H1 (cell line): Measurements from ENCODE around the gene MRPL1. TPM values are rescaled to one million over a fixed set of nuclear protein-coding genes. Genes with fewer than 3 reads are reported as not detected.

Experiments used
- CTCF ChIA-PET: fragments of 300-600 bp; sonication (Branson Sonifier 250); formaldehyde crosslinking; loops from one replicate; lab custom pipeline; 2021; ENCODE audit not compliant: partially characterized antibody; lab: Charles Lee
- POLR2A ChIA-PET: fragments of 300-600 bp; sonication (Branson Sonifier 250); formaldehyde crosslinking; loops from one replicate; lab custom pipeline; 2021; ENCODE audit warnings: inconsistent platforms; ENCODE audit not compliant: partially characterized antibody; lab: Charles Lee
- DNase-seq, 2 experiments: peaks; one replicate each; pipeline versions ENCODE4 v3.0.0 to v3.0.0-alpha.2; 2010 to 2022; ENCODE audit warnings: low spot score in 2 of 2, low read depth in 1 of 2, mixed read lengths in 1 of 2
- FAIRE-seq: peaks from 2 replicates; lab custom pipeline; 2011; peaks lifted over from hg19 to GRCh38; lab: Jason Lieb, UNC
- H2AFZ ChIP-seq: 2 replicates; pipeline ENCODE4 v1.8.1; 2012; ENCODE audit warnings: low read length, inconsistent platforms
- H2AK5ac ChIP-seq: 2 replicates; pipeline ENCODE4 v1.6.1; 2013; ENCODE audit warnings: low read depth, low read length
- H2BK120ac ChIP-seq: replicated peaks from 2 replicates; pipeline ENCODE3; 2013; ENCODE audit warnings: low read depth, low read length, inconsistent platforms
- H2BK12ac ChIP-seq: 2 replicates; pipeline ENCODE4 v1.6.1; 2013; ENCODE audit warnings: low read depth, low read length
- H2BK15ac ChIP-seq: 2 replicates; pipeline ENCODE4 v1.6.1; 2013; ENCODE audit warnings: low read length
- H2BK20ac ChIP-seq: 2 replicates; pipeline ENCODE4 v1.6.1; 2013; ENCODE audit warnings: low read length
- H2BK5ac ChIP-seq: 2 replicates; pipeline ENCODE4 v1.6.1; 2013; ENCODE audit warnings: low read depth, low read length
- H3K14ac ChIP-seq: 2 replicates; pipeline ENCODE4 v1.6.1; 2013; ENCODE audit warnings: inconsistent platforms; ENCODE audit not compliant: insufficient read length
- H3K18ac ChIP-seq: 2 replicates; pipeline ENCODE4 v1.6.1; 2013; ENCODE audit warnings: low read length; ENCODE audit errors: extremely low read depth
- H3K23ac ChIP-seq: 2 replicates; pipeline ENCODE4 v1.6.1; 2013; ENCODE audit warnings: inconsistent platforms; ENCODE audit not compliant: insufficient read length
- H3K23me2 ChIP-seq: 2 replicates; pipeline ENCODE4 v1.6.1; 2013; ENCODE audit warnings: low read depth, low read length
- H3K27ac ChIP-seq: 2 replicates; pipeline ENCODE4 v1.6.1; 2011; ENCODE audit warnings: low read depth, low read length, inconsistent platforms
- H3K27me3 ChIP-seq, 4 experiments: replicated peaks in 1 of 4; 1 replicate in 1 of 4; 2 replicates in 3 of 4; pipeline versions ENCODE4 v1.6.1 to v1.8.1; 2011 to 2013; ENCODE audit warnings: low read length in 3 of 4, mild to moderate bottlenecking in 3 of 4, inconsistent platforms in 2 of 4, mixed read lengths in 2 of 4, moderate library complexity in 1 of 4; ENCODE audit not compliant: control insufficient read depth in 3 of 4, insufficient read depth in 3 of 4; ENCODE audit errors: extremely low read depth in 1 of 4
- H3K36me3 ChIP-seq, 4 experiments: 2 replicates each; pipeline versions ENCODE4 v1.6.1 to v1.8.1; 2011 to 2013; ENCODE audit warnings: mild to moderate bottlenecking in 4 of 4, low read length in 3 of 4, moderate library complexity in 2 of 4, control low read depth in 1 of 4, inconsistent platforms in 1 of 4; ENCODE audit not compliant: insufficient read depth in 4 of 4, control insufficient read depth in 2 of 4
- H3K4ac ChIP-seq: replicated peaks from 2 replicates; pipeline ENCODE3; 2013; ENCODE audit warnings: low read length, low read depth, mixed read lengths, inconsistent platforms; ENCODE audit not compliant: insufficient read length
- H3K4me1 ChIP-seq, 4 experiments: replicated peaks in 1 of 4; 1 replicate in 1 of 4; 2 replicates in 3 of 4; pipeline versions ENCODE4 v1.6.1 to v1.8.1; 2011 to 2013; ENCODE audit warnings: low read length in 3 of 4, inconsistent platforms in 2 of 4, mixed read lengths in 1 of 4; ENCODE audit not compliant: insufficient read depth in 4 of 4, control insufficient read depth in 3 of 4
- H3K4me2 ChIP-seq, 2 experiments: 2 replicates each; pipeline versions ENCODE4 v1.6.1 to v1.8.1; 2011 to 2013; ENCODE audit warnings: low read depth in 2 of 2, low read length in 2 of 2, control low read depth in 1 of 2, inconsistent platforms in 1 of 2, mild to moderate bottlenecking in 1 of 2; ENCODE audit not compliant: insufficient read depth in 1 of 2
- H3K4me3 ChIP-seq, 4 experiments: fragments of 200-600, 300-600 bp in 1 of 4; sonication (generic), shearing (Covaris generic), sonication (Bioruptor Twin) in 1 of 4; 2 replicates each; pipeline versions ENCODE4 v1.5.1 to v1.8.1; 2011 to 2016; ENCODE audit warnings: low read length in 4 of 4, low read depth in 3 of 4, control low read depth in 2 of 4, inconsistent platforms in 2 of 4, mild to moderate bottlenecking in 2 of 4, mixed read lengths in 1 of 4, moderate library complexity in 1 of 4; ENCODE audit not compliant: insufficient read depth in 2 of 4; ENCODE audit errors: extremely low read depth in 1 of 4
- H3K56ac ChIP-seq: replicated peaks from 2 replicates; pipeline ENCODE3; 2013; ENCODE audit warnings: low read depth, mild to moderate bottlenecking, mixed read lengths, low read length, inconsistent platforms; ENCODE audit not compliant: insufficient read length
- H3K79me1 ChIP-seq: 2 replicates; pipeline ENCODE4 v1.6.1; 2013; ENCODE audit warnings: low read depth, low read length, control low read depth
- H3K79me2 ChIP-seq, 2 experiments: 2 replicates each; pipeline versions ENCODE4 v1.6.1 to v1.8.1; 2012 to 2013; ENCODE audit warnings: low read length in 2 of 2, mild to moderate bottlenecking in 2 of 2, inconsistent platforms in 1 of 2; ENCODE audit not compliant: insufficient read depth in 2 of 2, control insufficient read depth in 1 of 2
- H3K9ac ChIP-seq, 4 experiments: replicated peaks in 1 of 4; 1 replicate in 1 of 4; 2 replicates in 3 of 4; pipeline versions ENCODE4 v1.6.1 to v1.8.1; 2011 to 2013; ENCODE audit warnings: low read depth in 3 of 4, low read length in 3 of 4, control low read depth in 2 of 4, mild to moderate bottlenecking in 2 of 4, moderate library complexity in 2 of 4, inconsistent platforms in 1 of 4; ENCODE audit errors: extremely low read depth in 1 of 4
- H3K9me3 ChIP-seq, 2 experiments: 2 replicates each; pipeline versions ENCODE4 v1.6.1 to v1.8.1; 2012 to 2013; ENCODE audit warnings: mild to moderate bottlenecking in 2 of 2, moderate library complexity in 2 of 2, control low read depth in 1 of 2, inconsistent platforms in 1 of 2, low read depth in 1 of 2, low read length in 1 of 2, mixed read lengths in 1 of 2; ENCODE audit not compliant: insufficient read depth in 2 of 2
- H4K20me1 ChIP-seq, 2 experiments: replicated peaks in 1 of 2; 2 replicates each; pipeline versions ENCODE3 to v1.8.1; 2011 to 2013; ENCODE audit warnings: inconsistent platforms in 2 of 2, low read length in 2 of 2, mild to moderate bottlenecking in 1 of 2; ENCODE audit not compliant: insufficient read depth in 2 of 2, control insufficient read depth in 1 of 2
- H4K5ac ChIP-seq: 2 replicates; pipeline ENCODE4 v1.6.1; 2013; ENCODE audit warnings: low read length, low read depth, mixed read lengths, inconsistent platforms; ENCODE audit not compliant: insufficient read length
- H4K8ac ChIP-seq: 2 replicates; pipeline ENCODE4 v1.8.0; 2013; ENCODE audit warnings: mild to moderate bottlenecking, moderate library complexity, low read length, inconsistent platforms; ENCODE audit not compliant: insufficient read depth; ENCODE audit errors: extremely low read depth
- H4K91ac ChIP-seq: replicated peaks from 2 replicates; pipeline ENCODE3; 2013; ENCODE audit warnings: low read length, mixed read lengths, inconsistent platforms; ENCODE audit not compliant: insufficient read length
- EP300 ChIP-seq, 2 experiments: IDR thresholded peaks; 1 replicate in 1 of 2; 2 replicates in 1 of 2; pipeline ENCODE4 v1.6.1; 2011 to 2012; ENCODE audit warnings: low read depth in 2 of 2, low read length in 2 of 2, mild to moderate bottlenecking in 2 of 2, borderline replicate concordance in 1 of 2, inconsistent platforms in 1 of 2, moderate library complexity in 1 of 2
- JUN ChIP-seq: IDR thresholded peaks from 2 replicates; pipeline ENCODE4 v1.6.1; 2011; ENCODE audit warnings: low read depth, mild to moderate bottlenecking, improper control_type of control experiment, low read length
- JUND ChIP-seq: IDR thresholded peaks from 2 replicates; pipeline ENCODE4 v1.6.1; 2011; ENCODE audit warnings: mild to moderate bottlenecking, improper control_type of control experiment, low read length
- PHF8 ChIP-seq: fragments of 200-600 bp; sonication (generic); conservative IDR thresholded peaks from 2 replicates; pipeline ENCODE4 v1.7.1; 2012; ENCODE audit warnings: low read depth, mild to moderate bottlenecking, inconsistent platforms, low read length, moderate library complexity
- WGBS, 2 experiments: shearing (Covaris generic) in 1 of 2; methylation state at CpG; one replicate each; pipeline versions ENCODE4 v1.1.6 to v1.1.7; 2013 to 2015; ENCODE audit warnings: low lambda C conversion rate in 2 of 2, mixed read lengths in 2 of 2, inconsistent platforms in 1 of 2, low coverage in 1 of 2, missing lambda C conversion rate in 1 of 2; ENCODE audit not compliant: insufficient replicate concordance in 2 of 2, insufficient coverage in 1 of 2, insufficient read length in 1 of 2; ENCODE audit errors: extremely low coverage in 1 of 2, missing lambda C conversion rate in 1 of 2; 5-methylcytosine and 5-hydroxymethylcytosine counted together
- polyA plus RNA-seq, 7 experiments: library from polyadenylated mRNA; depleted of rRNA in 3 of 7; stranded (reverse) in 5 of 7; unstranded in 2 of 7; fragments of >200 nt in 5 of 7; fragments of 200-250 nt in 2 of 7; gene quantifications; 1 replicate in 5 of 7; 2 replicates in 1 of 7; 4 replicates in 1 of 7; pipeline versions ENCODE4 v1.2.1 to v1.2.3, GENCODE V29; 2011 to 2013; ENCODE audit warnings: missing spikeins in 2 of 7, mixed read lengths in 2 of 7
- total RNA-seq: library from RNA; stranded (reverse); fragmentation: NEBNext Ultra II Directional; extraction: Animal tissue kit (Norgen Biotek cat#: 25700); gene quantifications from 2 replicates; pipeline ENCODE4 v1.2.1, GENCODE V29; 2021

Gene MRPL1
- total and polyA plus RNA-seq, 2 of the 8 experiments (the other 6 are each of a cell fraction or from before 2014, with no cell fraction given): 9.6 to 37.0 TPM

GRCh38 chr4:77950203-77950602 lies 87.6 kb downstream of the MRPL1 start:
- Histone ChIP-seq H3K4me3 (no peak overlapping the region), H2AK5ac (no peak overlapping the region), H3K9me3 (no peaks in the 10 kb centered on the region), H3K14ac (no peak overlapping the region), H2BK5ac (no peak overlapping the region), H4K8ac (no peak overlapping the region), H3K23ac (no peak overlapping the region), H3K56ac (no peak overlapping the region), H2AFZ (no peak overlapping the region), H3K9ac (no peak overlapping the region), H3K23me2 (no peaks in the 10 kb centered on the region), H3K4me2 (no peak overlapping the region), H3K36me3 (peaks cover 0 to 13% (median 0%) of the 10 kb centered on the region in 4 experiments; a peak in 2 of 8 replicates), H2BK15ac (no peak overlapping the region), H4K5ac (no peak overlapping the region), H2BK20ac (no peak overlapping the region), H3K27me3 (no peaks in the 10 kb centered on the region), H4K20me1 (peaks cover 0 to 2% of the 10 kb centered on the region in 2 experiments), H3K79me2 (no peaks in the 10 kb centered on the region), H3K79me1 (no peaks in the 10 kb centered on the region), H2BK120ac (no peak overlapping the region), H3K4me1 (no peaks in the 10 kb centered on the region), H3K4ac (no peak overlapping the region), H3K18ac (no peak overlapping the region), H4K91ac (no peak overlapping the region), H3K27ac (no peak overlapping the region), H2BK12ac (no peak overlapping the region)
- ChIA-PET CTCF (interaction anchor here (0.6 to 0.8 kb wide), 2 partner anchors 10 to 52 kb away, joined by 3 to 4 read pairs; no protein-coding TSS in a partner anchor), POLR2A (no interaction called here)
- TF ChIP-seq JUND (no peak), EP300 (IDR thresholded peaks at IDR 0.05; ENCODE audit: borderline replicate concordance in 1 of 2, low read depth in 2 of 2, low read length in 2 of 2) (no peak), JUN (no peak), PHF8 (no peak)
- no peak for FAIRE-seq
- no peak for DNase-seq
- WGBS, 2 experiments: 87% methylated on average over 1 of the region's 1 CpG; no CpG with 5 or more reads in 1 of the 2 experiments
